ENCODE results near the gene THOC5.

The THOC5 gene

DNA sequence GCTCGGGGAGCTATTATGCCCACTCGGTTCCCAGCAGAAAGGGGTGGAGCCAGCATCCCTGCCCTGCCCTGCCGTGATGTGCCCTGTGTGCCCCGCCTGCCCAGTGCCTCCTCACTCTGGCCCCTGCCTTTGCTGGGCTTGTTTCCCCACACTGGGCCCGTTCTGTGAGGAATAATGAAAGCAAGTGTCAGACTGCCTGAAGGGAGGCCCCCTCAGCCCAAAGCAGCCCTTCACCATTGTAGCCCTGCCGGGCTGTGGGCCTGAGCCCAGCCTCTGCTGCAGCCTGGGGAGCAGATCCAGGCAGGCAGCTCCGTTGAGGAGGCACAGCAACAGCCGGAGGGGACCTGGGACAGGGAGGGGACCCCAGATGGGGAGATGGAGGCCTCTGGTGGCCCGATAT, 93.8 kb downstream of the THOC5 start:
- POLR2A ChIA-PET: no interaction called here
- TF ChIP-seq, protein P1, sequence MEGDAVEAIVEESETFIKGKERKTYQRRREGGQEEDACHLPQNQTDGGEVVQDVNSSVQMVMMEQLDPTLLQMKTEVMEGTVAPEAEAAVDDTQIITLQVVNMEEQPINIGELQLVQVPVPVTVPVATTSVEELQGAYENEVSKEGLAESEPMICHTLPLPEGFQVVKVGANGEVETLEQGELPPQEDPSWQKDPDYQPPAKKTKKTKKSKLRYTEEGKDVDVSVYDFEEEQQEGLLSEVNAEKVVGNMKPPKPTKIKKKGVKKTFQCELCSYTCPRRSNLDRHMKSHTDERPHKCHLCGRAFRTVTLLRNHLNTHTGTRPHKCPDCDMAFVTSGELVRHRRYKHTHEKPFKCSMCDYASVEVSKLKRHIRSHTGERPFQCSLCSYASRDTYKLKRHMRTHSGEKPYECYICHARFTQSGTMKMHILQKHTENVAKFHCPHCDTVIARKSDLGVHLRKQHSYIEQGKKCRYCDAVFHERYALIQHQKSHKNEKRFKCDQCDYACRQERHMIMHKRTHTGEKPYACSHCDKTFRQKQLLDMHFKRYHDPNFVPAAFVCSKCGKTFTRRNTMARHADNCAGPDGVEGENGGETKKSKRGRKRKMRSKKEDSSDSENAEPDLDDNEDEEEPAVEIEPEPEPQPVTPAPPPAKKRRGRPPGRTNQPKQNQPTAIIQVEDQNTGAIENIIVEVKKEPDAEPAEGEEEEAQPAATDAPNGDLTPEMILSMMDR (IDR thresholded peaks at IDR 0.05; ENCODE audit: control extremely low read depth, extremely low read depth, low read depth, missing control alignments): no peak
- peak; percentile 13 for DNase-seq (ENCODE audit: extremely low spot score)
- CTCF ChIA-PET: interaction anchor here (1.4 to 2.0 kb wide), 2 partner anchors 9 to 11 kb away, joined by 5 to 7 read pairs; no protein-coding TSS in a partner anchor

DNA sequence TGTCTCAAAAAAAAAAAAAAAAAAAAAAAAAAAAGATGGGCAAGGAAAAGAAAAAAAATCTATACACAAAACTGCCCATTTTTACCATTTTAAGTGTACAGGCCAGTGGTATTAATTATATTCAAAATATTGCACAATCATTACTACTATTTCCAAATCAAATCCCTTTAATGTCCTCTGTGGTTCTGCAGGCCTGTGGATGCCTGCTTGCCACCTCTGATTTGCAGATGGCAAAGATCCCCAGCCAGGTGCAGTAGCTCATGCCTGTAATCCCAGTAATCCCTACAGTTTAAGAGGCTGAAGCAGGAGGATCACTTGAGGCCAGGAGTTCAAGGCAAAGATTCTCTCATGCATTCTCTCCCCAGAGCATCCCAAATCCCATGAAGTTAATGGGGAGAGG, 95.0 kb downstream of the THOC5 start:
- CTCF ChIA-PET: interaction anchor here (1.4 to 2.2 kb wide), 2 partner anchors 11 kb away, joined by 5 to 6 read pairs; no protein-coding TSS in a partner anchor

DNA sequence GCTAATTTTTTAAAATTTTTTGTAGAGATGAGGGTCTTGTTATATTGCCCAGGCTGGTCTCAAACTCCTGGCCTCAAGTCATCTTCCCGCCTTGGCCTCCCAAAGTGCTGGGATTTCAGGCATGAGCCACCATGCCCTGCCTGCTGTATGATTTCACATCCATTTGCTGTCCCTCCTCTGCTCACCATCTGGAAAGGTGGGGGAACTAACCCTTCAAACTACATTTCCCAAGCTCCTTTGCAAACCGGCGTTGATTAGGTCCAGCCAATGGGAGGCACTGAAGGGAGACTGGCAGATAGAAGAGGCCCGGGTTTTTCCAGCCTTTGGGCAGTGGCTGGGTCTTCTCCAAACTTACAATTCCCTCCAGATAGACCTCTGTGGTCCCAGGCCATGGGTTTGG, 95.8 kb downstream of the THOC5 start:
- peak; percentile 75 for DNase-seq (ENCODE audit: extremely low spot score)
- ChIA-PET POLR2A (no interaction called here), CTCF (interaction anchor here (0.9 to 2.2 kb wide), 4 partner anchors 10 to 168 kb away, joined by 3 to 6 read pairs (median 4); no protein-coding TSS in a partner anchor)
- TF ChIP-seq, protein P1 (IDR thresholded peaks at IDR 0.05; ENCODE audit: control extremely low read depth, extremely low read depth, low read depth, missing control alignments): no peak

More for the DNA sequence above, 95.0 kb downstream of the THOC5 start:
- TF ChIP-seq, protein P1 (IDR thresholded peaks at IDR 0.05; ENCODE audit: control extremely low read depth, extremely low read depth, low read depth, missing control alignments): no peak
- DNase-seq (ENCODE audit: extremely low spot score): no peak
- POLR2A ChIA-PET: no interaction called here

DNA sequence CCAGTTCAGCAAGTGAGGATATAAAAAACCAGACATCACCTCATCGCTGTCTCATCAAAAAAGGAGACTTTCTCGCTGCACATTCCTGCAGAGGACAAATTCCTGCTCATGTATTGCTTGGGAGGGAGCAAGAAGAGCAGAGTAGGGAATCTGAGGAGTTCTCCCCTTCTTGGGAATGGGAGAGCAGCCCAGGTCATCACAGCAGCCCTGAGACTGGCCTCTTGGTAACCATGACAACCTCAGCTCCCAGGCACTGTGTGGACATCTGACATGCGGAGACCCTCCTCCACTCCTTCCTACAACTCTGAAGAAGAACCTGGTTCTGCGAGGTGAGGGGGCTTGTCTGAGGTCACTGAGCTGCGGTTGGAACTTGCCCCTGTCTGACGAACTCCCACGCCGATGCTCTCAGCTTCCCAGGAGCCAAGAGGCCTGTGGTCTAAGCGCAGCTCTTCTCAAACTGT, 97.3 kb downstream of the THOC5 start:
- ChIA-PET CTCF (no interaction called here), POLR2A (no interaction called here)
- DNase-seq (ENCODE audit: extremely low spot score): no peak
- TF ChIP-seq, protein P1 (IDR thresholded peaks at IDR 0.05; ENCODE audit: control extremely low read depth, extremely low read depth, low read depth, missing control alignments): no peak
